Measurements from ENCODE around the gene DHX30. TPM values are rescaled to one million over a fixed set of nuclear protein-coding genes. Genes with fewer than 3 reads are reported as not detected.

Gene DHX30
- total RNA-seq, 1 donor from 2014 or later, result 70.9 TPM

DNA sequence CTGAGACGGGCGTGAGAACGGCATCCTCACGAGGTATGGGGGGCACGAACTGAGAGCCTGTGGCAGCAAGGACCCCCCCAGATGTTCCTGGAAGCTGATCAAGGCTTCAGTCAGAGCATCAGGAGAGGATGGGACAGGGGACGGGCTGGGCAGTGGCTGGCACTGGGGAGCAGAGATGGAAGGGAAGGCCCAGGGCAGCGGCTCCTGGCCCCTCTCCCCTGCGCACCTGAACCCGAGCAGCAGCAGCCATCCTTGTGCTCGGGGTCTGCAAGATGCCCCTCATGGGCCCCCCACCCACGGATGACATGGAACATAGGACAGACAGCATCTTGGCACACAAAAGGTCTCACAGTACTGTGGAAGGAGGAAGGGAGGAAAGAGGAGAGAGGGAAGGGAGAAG lies 51.3 kb downstream of the DHX30 start:
- peaks cover 3% of the 10 kb centered on the region for H3K4me1 Mint-ChIP-seq
- TF ChIP-seq, protein P1, sequence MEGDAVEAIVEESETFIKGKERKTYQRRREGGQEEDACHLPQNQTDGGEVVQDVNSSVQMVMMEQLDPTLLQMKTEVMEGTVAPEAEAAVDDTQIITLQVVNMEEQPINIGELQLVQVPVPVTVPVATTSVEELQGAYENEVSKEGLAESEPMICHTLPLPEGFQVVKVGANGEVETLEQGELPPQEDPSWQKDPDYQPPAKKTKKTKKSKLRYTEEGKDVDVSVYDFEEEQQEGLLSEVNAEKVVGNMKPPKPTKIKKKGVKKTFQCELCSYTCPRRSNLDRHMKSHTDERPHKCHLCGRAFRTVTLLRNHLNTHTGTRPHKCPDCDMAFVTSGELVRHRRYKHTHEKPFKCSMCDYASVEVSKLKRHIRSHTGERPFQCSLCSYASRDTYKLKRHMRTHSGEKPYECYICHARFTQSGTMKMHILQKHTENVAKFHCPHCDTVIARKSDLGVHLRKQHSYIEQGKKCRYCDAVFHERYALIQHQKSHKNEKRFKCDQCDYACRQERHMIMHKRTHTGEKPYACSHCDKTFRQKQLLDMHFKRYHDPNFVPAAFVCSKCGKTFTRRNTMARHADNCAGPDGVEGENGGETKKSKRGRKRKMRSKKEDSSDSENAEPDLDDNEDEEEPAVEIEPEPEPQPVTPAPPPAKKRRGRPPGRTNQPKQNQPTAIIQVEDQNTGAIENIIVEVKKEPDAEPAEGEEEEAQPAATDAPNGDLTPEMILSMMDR (IDR thresholded peaks at IDR 0.05), result no peak
- no peak for TF ChIP-seq EZH2 (IDR thresholded peaks at IDR 0.05)
- TF ChIP-seq EZH2phosphoT487 (IDR thresholded peaks at IDR 0.05), result no peak
- no peaks in the 10 kb centered on the region for H3K79me2 ChIP-seq (ENCODE audit: low read depth)
- H3K36me3 Mint-ChIP-seq, result peaks cover 26% of the 10 kb centered on the region
- no peak for DNase-seq (ENCODE audit: low spot score)
- no peaks in the 10 kb centered on the region for H4K20me1 ChIP-seq (ENCODE audit: low read depth)
- H3K27ac ChIP-seq, result peak overlapping the region; percentile 53
- H3K4me2 ChIP-seq, result no peak overlapping the region
- H2AFZ ChIP-seq (replicated peaks), result no peak overlapping the region
- no peak overlapping the region for H3K4me3 Mint-ChIP-seq
- H3K9me3 ChIP-seq (ENCODE audit: low read depth), result no peaks in the 10 kb centered on the region
- H3K4me3 ChIP-seq, result no peak overlapping the region
- H3K9ac ChIP-seq, result no peak overlapping the region
- peak overlapping the region; percentile 63 for H3K27ac Mint-ChIP-seq
- H3K27me3 ChIP-seq, result no peaks in the 10 kb centered on the region
- peaks cover 3% of the 10 kb centered on the region for H3K9me3 Mint-ChIP-seq
- peaks cover 10% of the 10 kb centered on the region for H3K27me3 Mint-ChIP-seq (ENCODE audit: insufficient read depth, low read depth)
- peaks cover 21% of the 10 kb centered on the region for H3F3A ChIP-seq (ENCODE audit: low read depth)
- no peaks in the 10 kb centered on the region for H3K36me3 ChIP-seq
- no peaks in the 10 kb centered on the region for H3K4me1 ChIP-seq

DNA sequence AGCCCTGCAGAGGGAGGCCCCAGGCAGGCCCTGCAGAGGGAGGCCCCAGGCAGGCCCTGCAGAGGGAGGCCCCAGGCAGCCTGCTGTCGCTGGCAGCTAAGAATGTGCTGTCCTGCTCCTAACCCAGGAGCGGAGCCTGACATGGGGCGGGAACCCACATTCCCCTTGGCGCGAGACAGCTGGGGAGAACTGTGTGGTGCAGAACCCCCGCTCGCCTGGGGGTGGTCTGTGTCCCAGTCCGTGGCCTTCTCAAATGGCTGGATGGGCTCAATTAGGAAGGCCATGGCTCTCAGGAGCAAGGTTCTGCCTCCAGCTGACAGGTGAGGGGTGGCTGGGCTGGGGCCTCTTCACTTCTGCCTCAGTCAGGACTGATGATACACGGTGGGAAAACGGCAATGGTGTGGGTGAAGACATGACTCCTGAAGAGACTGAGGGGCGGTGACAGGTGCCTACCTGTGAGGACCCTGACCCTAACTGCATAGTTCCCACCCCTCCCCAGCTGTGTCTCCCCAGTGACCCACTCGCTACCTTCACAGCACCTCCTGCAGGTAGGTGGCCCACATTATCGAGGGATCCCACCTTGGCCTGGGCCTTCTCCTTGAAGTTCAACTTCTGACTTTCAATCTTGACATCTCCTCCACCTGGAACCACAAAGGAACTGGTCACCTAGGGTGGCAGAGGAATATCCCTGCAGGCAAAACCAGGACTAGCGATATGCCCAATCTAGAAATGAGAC lies 52.0 kb downstream of the DHX30 start:
- Histone ChIP-seq H3K9me3 (ENCODE audit: low read depth) (no peaks in the 10 kb centered on the region), H3F3A (ENCODE audit: low read depth) (peaks cover 17% of the 10 kb centered on the region), H3K36me3 (no peaks in the 10 kb centered on the region), H4K20me1 (ENCODE audit: low read depth) (no peaks in the 10 kb centered on the region), H3K27ac (peak overlapping the region; percentile 53), H3K27me3 (no peaks in the 10 kb centered on the region), H3K79me2 (ENCODE audit: low read depth) (no peaks in the 10 kb centered on the region), H3K4me3 (no peak overlapping the region), H3K4me2 (no peak overlapping the region), H3K9ac (no peak overlapping the region), H3K4me1 (no peaks in the 10 kb centered on the region), H2AFZ (replicated peaks) (no peak overlapping the region)
- H3K9me3 Mint-ChIP-seq, result peaks cover 3% of the 10 kb centered on the region
- no peak overlapping the region for H3K27ac Mint-ChIP-seq
- H3K27me3 Mint-ChIP-seq (ENCODE audit: insufficient read depth, low read depth), result peaks cover 10% of the 10 kb centered on the region
- TF ChIP-seq EZH2 (IDR thresholded peaks at IDR 0.05) (no peak), EZH2phosphoT487 (IDR thresholded peaks at IDR 0.05) (no peak)
- TF ChIP-seq, protein P1 (IDR thresholded peaks at IDR 0.05), result no peak
- peaks cover 3% of the 10 kb centered on the region for H3K4me1 Mint-ChIP-seq
- H3K4me3 Mint-ChIP-seq, result no peak overlapping the region
- DNase-seq (ENCODE audit: low spot score), result no peak
- H3K36me3 Mint-ChIP-seq, result peaks cover 28% of the 10 kb centered on the region

DNA sequence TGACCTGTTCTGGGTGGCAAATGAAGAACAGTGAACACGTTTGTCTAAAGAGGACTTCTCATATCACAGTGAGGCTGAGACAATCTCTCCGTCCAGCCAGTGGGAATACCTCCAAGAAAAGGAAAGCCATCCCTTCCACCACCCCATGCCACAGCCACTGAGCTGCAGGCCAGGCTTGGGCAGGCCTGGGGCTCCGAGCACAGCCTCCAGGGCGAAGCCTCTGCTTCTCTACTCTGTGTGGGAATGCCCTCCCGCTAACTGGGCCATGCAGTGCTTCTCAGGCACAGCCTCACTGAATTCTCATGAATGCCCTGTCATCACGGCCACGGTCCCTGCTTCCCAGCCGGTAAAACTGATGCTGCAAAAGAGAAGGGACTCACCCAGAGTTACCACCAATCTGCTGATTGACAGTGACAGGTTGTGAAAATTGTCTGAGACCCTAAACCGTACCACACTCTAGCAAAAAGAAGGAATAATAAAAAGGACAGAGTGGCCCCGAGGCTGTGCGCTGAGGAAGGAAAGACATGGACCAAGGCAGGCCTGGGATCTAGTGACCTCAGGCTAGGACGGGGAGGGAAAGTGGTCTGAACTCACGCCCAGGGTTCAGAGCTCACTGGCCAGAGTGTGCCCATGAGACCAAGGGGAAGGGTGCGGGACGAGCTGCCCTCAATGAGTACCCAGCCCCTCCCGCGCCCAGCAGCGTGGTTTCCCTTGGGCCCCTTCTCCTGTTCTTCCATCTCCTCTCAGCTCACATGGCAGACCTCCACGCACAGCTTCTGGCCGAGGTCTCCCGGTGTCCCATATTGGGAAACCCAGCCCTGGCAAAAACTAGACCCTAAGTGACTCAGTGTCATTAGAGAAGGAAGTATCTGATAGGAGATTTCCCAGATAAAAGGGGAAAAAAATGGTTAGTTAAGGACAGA lies 52.8 kb downstream of the DHX30 start:
- Histone ChIP-seq H3K9ac (no peak overlapping the region), H3K36me3 (no peaks in the 10 kb centered on the region), H3F3A (ENCODE audit: low read depth) (peaks cover 9% of the 10 kb centered on the region), H3K79me2 (ENCODE audit: low read depth) (no peaks in the 10 kb centered on the region), H3K4me3 (no peak overlapping the region), H3K4me1 (no peaks in the 10 kb centered on the region), H4K20me1 (ENCODE audit: low read depth) (no peaks in the 10 kb centered on the region), H3K9me3 (ENCODE audit: low read depth) (no peaks in the 10 kb centered on the region), H2AFZ (replicated peaks) (no peak overlapping the region), H3K27me3 (no peaks in the 10 kb centered on the region), H3K4me2 (no peak overlapping the region), H3K27ac (no peak overlapping the region)
- H3K27ac Mint-ChIP-seq, result no peak overlapping the region
- DNase-seq (ENCODE audit: low spot score), result no peak
- peaks cover 5% of the 10 kb centered on the region for H3K27me3 Mint-ChIP-seq (ENCODE audit: insufficient read depth, low read depth)
- TF ChIP-seq, protein P1 (IDR thresholded peaks at IDR 0.05), result no peak
- TF ChIP-seq EZH2phosphoT487 (IDR thresholded peaks at IDR 0.05), result no peak
- TF ChIP-seq EZH2 (IDR thresholded peaks at IDR 0.05), result no peak
- H3K4me1 Mint-ChIP-seq, result peaks cover 3% of the 10 kb centered on the region
- peaks cover 3% of the 10 kb centered on the region for H3K9me3 Mint-ChIP-seq
- peaks cover 27% of the 10 kb centered on the region for H3K36me3 Mint-ChIP-seq
- no peak overlapping the region for H3K4me3 Mint-ChIP-seq

Measured in neural progenitor cell (in vitro differentiated cells).